HepG2 (cell line): ENCODE results near the gene FAM90A1. TPM values are rescaled to one million over a fixed set of nuclear protein-coding genes. Genes with fewer than 3 reads are reported as not detected.
"Not testable (repeated sequence)": the region's sequence is repeated elsewhere in the genome, so short reads cannot be mapped to it uniquely, and the experiment has no call there.

Source experiments
- ATAC-seq: fragments of 200-7000 bp; cut with Tn5 transposase; 3 replicates; pipeline ENCODE4 v1.9.1; 2020; ENCODE audit warnings: mild to moderate bottlenecking, moderate library complexity
- BruUV-seq: library from RNA; stranded (reverse); fragments of 400-500 nt; replicated peaks from 2 replicates; lab custom pipeline; 2021; lab: Mats Ljungman, UMichigan
- CTCF ChIA-PET: fragments of 300-600 bp; formaldehyde crosslinking; extraction: SDS; loops from one replicate; lab custom pipeline; 2021; ENCODE audit warnings: low total read pairs, inconsistent platforms, low intra/inter-chr PET ratio; lab: Yijun Ruan, JAX
- POLR2A ChIA-PET: fragments of 350-600 bp; sonication (Branson Sonifier 250); formaldehyde crosslinking; loops from one replicate; lab custom pipeline; 2020; ENCODE audit warnings: antibody characterized with exemption, inconsistent platforms; lab: Yijun Ruan, JAX
- DNase-seq: peaks from one replicate; pipeline ENCODE4 v3.0.0-alpha.2; 2015; ENCODE audit warnings: low spot score
- FAIRE-seq: peaks from 3 replicates; lab custom pipeline; 2011; peaks lifted over from hg19 to GRCh38; lab: Jason Lieb, UNC
- H2AFZ ChIP-seq: one replicate; pipeline ENCODE4 v1.6.1; 2011; ENCODE audit warnings: low read length, inconsistent platforms
- H3K27ac ChIP-seq: fragments of 300-600 bp; 3 replicates; pipeline ENCODE4 v1.8.0; 2011; ENCODE audit warnings: mixed run types, mild to moderate bottlenecking, mixed read lengths, low read length, inconsistent platforms; ENCODE audit not compliant: insufficient read depth; ENCODE audit errors: extremely low read length
- H3K27me3 ChIP-seq, 2 experiments: fragments of 200-600 bp in 1 of 2; 2 replicates in 1 of 2; 3 replicates in 1 of 2; pipeline versions ENCODE4 v1.6.0 to v1.8.0; 2011; ENCODE audit warnings: low read length in 2 of 2, mild to moderate bottlenecking in 2 of 2, moderate library complexity in 2 of 2, inconsistent platforms in 1 of 2; ENCODE audit not compliant: insufficient read depth in 2 of 2, control insufficient read depth in 1 of 2
- H3K36me3 ChIP-seq, 2 experiments: fragments of 200-600 bp in 1 of 2; replicated peaks in 1 of 2; 2 replicates in 1 of 2; 3 replicates in 1 of 2; pipeline versions ENCODE4 v1.5.1 to v1.8.0; 2011; ENCODE audit warnings: low read length in 2 of 2, inconsistent platforms in 1 of 2; ENCODE audit not compliant: insufficient read depth in 2 of 2, control insufficient read depth in 1 of 2
- H3K4me1 ChIP-seq: 2 replicates; pipeline ENCODE4 v1.5.1; 2012; ENCODE audit warnings: low read length, inconsistent platforms; ENCODE audit not compliant: insufficient read depth
- H3K4me2 ChIP-seq: 2 replicates; pipeline ENCODE4 v1.6.0; 2011; ENCODE audit warnings: low read depth, low read length, inconsistent platforms
- H3K4me3 ChIP-seq, 3 experiments: fragments of 200-600 bp in 1 of 3; sonication (generic), shearing (Covaris generic) in 1 of 3; replicated peaks in 1 of 3; 2 replicates each; pipeline ENCODE4 v1.5.1; 2011 to 2016; ENCODE audit warnings: low read length in 3 of 3, inconsistent platforms in 2 of 3, low read depth in 2 of 3, mild to moderate bottlenecking in 2 of 3, control low read depth in 1 of 3, mixed read lengths in 1 of 3; ENCODE audit not compliant: insufficient read depth in 1 of 3
- H3K79me2 ChIP-seq: one replicate; pipeline ENCODE4 v1.6.1; 2011; ENCODE audit warnings: low read length, inconsistent platforms; ENCODE audit not compliant: insufficient read depth
- H3K9ac ChIP-seq: 2 replicates; pipeline ENCODE4 v1.6.0; 2011; ENCODE audit warnings: mild to moderate bottlenecking, low read depth, low read length, inconsistent platforms; ENCODE audit not compliant: insufficient read depth
- H3K9me3 ChIP-seq: 2 replicates; pipeline ENCODE4 v1.5.1; 2012; ENCODE audit warnings: mild to moderate bottlenecking, low read length
- H4K20me1 ChIP-seq: 2 replicates; pipeline ENCODE4 v1.6.0; 2011; ENCODE audit warnings: inconsistent platforms, mild to moderate bottlenecking, low read length, moderate library complexity; ENCODE audit not compliant: insufficient read depth
- WGBS: methylation state at CpG from one replicate; pipeline ENCODE4 v1.1.6; 2017; ENCODE audit warnings: low lambda C conversion rate; 5-methylcytosine and 5-hydroxymethylcytosine counted together
- in situ Hi-C: cut with HindIII; loops from 2 replicates; pipeline ENCODE4 v1.10.0; 2017; ENCODE audit warnings: low pct_unique_long_range_greater_than_20kb; ENCODE audit not compliant: extremely low pct_ligation_motif_present
- intact Hi-C: fragments of 100-400 bp; cut with micrococcal nuclease; formaldehyde crosslinking; loops from one replicate; pipeline ENCODE4 v1.10.0; 2022; ENCODE audit not compliant: unreplicated experiment
- polyA plus RNA-seq, 8 experiments: library from polyadenylated mRNA; depleted of rRNA in 3 of 8; stranded (reverse) in 7 of 8; unstranded in 1 of 8; fragments of >200 nt; fragmentation: Illumina TruSeq in 4 of 8; extraction: Trizol in 4 of 8; gene quantifications; 2 replicates each; pipeline versions ENCODE4 v1.2.1 to v1.2.3, GENCODE V29; 2011 to 2016; ENCODE audit warnings: low read depth in 4 of 8, missing spikeins in 1 of 8, mixed read lengths in 1 of 8; ENCODE audit not compliant: insufficient read depth in 1 of 8
- total RNA-seq, 5 experiments: library from RNA; depleted of rRNA; stranded (reverse); fragments of >200 nt; fragmentation: Illumina TruSeq; extraction: Trizol; gene quantifications; 2 replicates each; pipeline ENCODE4 v1.2.3, GENCODE V29; 2016; ENCODE audit warnings: low read depth in 1 of 5

FAM90A1 gene
- total and polyA plus RNA-seq, 2 of the 13 experiments (the other 11 are each of a cell fraction or from before 2014, with no cell fraction given) = not detected

DNA sequence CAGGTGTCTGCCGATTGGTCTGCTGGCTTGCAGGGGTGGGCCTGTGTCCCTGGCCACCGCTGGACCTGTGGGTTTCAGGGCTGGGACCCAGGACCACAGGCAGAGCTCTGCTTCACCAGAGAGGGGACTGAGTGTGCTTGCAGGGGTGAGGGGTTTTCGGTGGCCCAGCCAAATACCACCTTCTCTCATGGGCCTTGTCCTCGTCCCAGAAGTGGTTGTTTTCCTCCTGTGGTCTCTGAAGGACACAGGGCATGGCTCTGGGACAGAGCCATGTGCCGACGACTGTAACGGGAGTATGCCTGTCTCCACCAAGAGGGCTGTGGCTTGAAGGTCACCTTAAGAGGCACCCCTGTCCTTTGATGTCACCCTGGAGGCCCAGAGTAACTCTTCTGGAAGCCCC lies 7.3 kb upstream of the FAM90A1 start:
- CTCF ChIA-PET, H4K20me1 ChIP-seq, ATAC-seq, H3K4me2 ChIP-seq, H3K27me3 ChIP-seq, BruUV-seq, H3K9me3 ChIP-seq, POLR2A ChIA-PET, H3K36me3 ChIP-seq, H2AFZ ChIP-seq, H3K79me2 ChIP-seq, DNase-seq, H3K27ac ChIP-seq, H3K4me3 ChIP-seq, H3K9ac ChIP-seq, FAIRE-seq: not testable (repeated sequence)
- intact Hi-C loops = loop anchor here (5.0 kb wide), 1 partner anchor 138 kb away; no protein-coding TSS in a partner anchor
- in situ Hi-C loops = loop anchor here (25.0 kb wide), 1 partner anchor 122 kb away; the partner anchor contains the start of gene CLEC4A
- 67% methylated on average over 2 of the region's 7 CpGs for WGBS
- H3K4me1 ChIP-seq = peaks cover 12% of the 10 kb centered on the region; the same call in 1 of the 2 replicates

DNA sequence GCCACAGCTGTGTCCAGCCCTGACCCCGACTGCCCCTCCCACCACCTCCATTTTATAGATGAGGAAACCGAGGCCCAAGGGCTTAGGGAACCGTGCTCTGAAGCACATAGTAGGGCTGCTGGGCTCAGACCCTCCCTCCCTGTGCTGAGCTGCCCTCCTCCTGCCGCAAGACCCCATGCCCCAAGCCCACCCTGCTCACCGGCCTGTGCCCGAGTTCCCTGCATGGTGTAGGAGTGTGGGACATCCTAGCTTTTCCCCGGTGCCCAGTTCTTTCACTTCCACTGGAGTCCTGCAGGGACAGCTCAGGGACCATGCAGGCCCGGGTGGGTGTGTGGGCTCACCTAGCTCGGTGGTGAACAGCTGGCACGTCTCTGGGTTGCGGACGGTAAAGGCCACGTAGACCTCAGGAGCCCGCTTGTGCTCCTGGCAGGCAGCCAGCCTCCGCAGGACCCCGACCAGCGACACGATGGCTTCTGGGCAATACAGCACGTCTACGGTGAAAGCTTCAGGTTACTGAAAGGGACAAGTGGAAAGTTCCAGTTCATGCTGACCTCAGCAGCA lies 6.6 kb upstream of the FAM90A1 start:
- H3K36me3 ChIP-seq, H3K4me2 ChIP-seq, H4K20me1 ChIP-seq, ATAC-seq, BruUV-seq, POLR2A ChIA-PET, CTCF ChIA-PET, H3K9me3 ChIP-seq, H3K9ac ChIP-seq, H3K27ac ChIP-seq, intact Hi-C loops, H2AFZ ChIP-seq, H3K79me2 ChIP-seq, H3K27me3 ChIP-seq, H3K4me3 ChIP-seq, FAIRE-seq, DNase-seq: not testable (repeated sequence)
- in situ Hi-C loops = loop anchor here (25.0 kb wide), 1 partner anchor 122 kb away; the partner anchor contains the start of gene CLEC4A
- 62% methylated on average over 15 of the region's 20 CpGs for WGBS
- peaks cover 12% of the 10 kb centered on the region; the same call in 1 of the 2 replicates for H3K4me1 ChIP-seq

DNA sequence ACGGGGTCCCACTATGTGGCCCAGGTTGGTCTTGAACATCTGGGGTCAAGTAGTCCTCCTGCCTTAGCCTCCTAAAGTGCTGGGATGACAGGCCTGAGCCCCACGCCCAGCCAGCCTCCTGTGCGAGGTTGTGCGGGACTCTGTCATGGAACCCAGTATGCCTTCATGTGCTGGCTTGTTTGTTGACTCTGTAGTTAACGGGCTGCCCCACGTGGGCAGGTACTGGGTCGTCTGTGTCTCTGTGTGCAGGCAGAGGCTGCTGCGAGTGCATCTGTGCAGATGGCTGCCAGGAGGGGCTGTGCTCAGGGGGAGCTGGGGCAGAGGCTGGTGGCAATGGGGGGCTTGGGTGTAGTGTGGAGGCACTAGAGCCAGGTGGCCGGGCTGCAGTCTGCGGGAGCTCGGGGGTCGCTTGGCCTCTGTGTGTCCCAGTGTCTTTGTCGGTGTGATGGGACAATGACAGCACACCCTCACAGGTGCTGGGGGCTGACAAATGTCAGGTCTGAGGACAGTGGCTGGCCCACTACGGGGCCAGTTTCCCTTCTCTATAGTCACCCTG lies 6.0 kb upstream of the FAM90A1 start:
- POLR2A ChIA-PET, H3K27me3 ChIP-seq, DNase-seq, BruUV-seq, ATAC-seq, FAIRE-seq, intact Hi-C loops, H2AFZ ChIP-seq, H3K9me3 ChIP-seq, H3K4me3 ChIP-seq, H3K36me3 ChIP-seq, H3K27ac ChIP-seq, CTCF ChIA-PET, H4K20me1 ChIP-seq, H3K79me2 ChIP-seq, H3K9ac ChIP-seq, H3K4me2 ChIP-seq: not testable (repeated sequence)
- H3K4me1 ChIP-seq = peaks cover 12% of the 10 kb centered on the region; the same call in 1 of the 2 replicates
- in situ Hi-C loops = loop anchor here (25.0 kb wide), 1 partner anchor 121 kb away; the partner anchor contains the start of gene CLEC4A
- 60% methylated on average over 12 of the region's 14 CpGs for WGBS
